Spleen (tissue), 7 donors: ENCODE data around the gene NOD2.

Experiments used
- POLR2A ChIP-seq, 3 donors: fragments of 450-650 bp; IDR thresholded peaks; one replicate each; pipeline ENCODE4 v1.5.1; 2017; ENCODE audit warnings: antibody characterized with exemption in 3 of 3, mild to moderate bottlenecking in 1 of 3
- POLR2AphosphoS5 ChIP-seq, 3 donors: sonication (generic); formaldehyde crosslinking; IDR thresholded peaks; one replicate each; pipeline ENCODE4 v1.5.1; 2017; ENCODE audit warnings: antibody characterized with exemption in 3 of 3
- TF ChIP-seq, protein P1 (sequence below), 11 experiments: fragments of 200-600 bp in 7 of 11; fragments of 450-650 bp in 4 of 11; sonication (generic) in 4 of 11; IDR thresholded peaks in 8 of 11; conservative IDR thresholded peaks in 3 of 11; 1 replicate in 7 of 11; 2 replicates in 4 of 11; pipeline versions ENCODE4 v1.4.0 to v1.8.0; 2016 to 2021; ENCODE audit warnings: antibody characterized with exemption in 11 of 11, inconsistent platforms in 4 of 11, mild to moderate bottlenecking in 1 of 11
- donor health status: DM: no; HTN: no; CAD: no; lungs with moderate emphysema.
- donor health status: DM: no; HTN: no; CAD: no.
- donor health status: DM: no; HTN: no; CAD: no.

DNA sequence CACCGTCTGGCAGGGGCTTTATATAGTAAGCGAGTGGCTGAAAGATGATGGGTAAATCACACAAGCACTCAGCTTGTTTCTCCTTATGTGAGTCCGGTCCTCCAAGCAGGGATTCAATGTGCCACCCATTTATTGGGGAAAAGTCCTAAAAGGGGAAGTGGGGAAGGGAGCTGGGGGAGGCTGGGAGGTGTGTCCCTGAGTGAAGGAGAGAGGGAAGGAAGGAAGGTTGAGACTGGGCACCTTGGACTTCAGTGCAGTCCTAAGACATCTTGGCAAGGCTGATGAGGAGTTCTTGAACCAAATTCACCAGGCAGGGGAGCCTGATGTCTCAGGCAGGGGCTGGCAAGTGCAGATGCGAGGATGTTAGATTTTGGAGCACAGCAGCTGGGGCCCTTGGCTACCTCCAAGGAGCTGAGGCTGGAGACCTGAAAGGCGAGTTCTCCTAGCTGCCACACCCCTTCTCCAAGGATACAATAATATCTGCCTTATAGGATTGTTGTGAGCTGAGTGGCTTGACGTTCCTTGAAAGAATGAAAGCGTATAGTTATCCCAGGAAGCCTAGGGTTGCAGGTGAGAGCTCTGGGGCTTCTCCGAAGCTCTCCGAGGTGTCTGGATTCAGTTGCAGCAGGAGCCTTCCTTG, 25.5 kb downstream of the NOD2 start:
- TF ChIP-seq, protein P1, sequence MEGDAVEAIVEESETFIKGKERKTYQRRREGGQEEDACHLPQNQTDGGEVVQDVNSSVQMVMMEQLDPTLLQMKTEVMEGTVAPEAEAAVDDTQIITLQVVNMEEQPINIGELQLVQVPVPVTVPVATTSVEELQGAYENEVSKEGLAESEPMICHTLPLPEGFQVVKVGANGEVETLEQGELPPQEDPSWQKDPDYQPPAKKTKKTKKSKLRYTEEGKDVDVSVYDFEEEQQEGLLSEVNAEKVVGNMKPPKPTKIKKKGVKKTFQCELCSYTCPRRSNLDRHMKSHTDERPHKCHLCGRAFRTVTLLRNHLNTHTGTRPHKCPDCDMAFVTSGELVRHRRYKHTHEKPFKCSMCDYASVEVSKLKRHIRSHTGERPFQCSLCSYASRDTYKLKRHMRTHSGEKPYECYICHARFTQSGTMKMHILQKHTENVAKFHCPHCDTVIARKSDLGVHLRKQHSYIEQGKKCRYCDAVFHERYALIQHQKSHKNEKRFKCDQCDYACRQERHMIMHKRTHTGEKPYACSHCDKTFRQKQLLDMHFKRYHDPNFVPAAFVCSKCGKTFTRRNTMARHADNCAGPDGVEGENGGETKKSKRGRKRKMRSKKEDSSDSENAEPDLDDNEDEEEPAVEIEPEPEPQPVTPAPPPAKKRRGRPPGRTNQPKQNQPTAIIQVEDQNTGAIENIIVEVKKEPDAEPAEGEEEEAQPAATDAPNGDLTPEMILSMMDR (IDR thresholded peaks at IDR 0.05 in 8 of 11, conservative IDR thresholded peaks at IDR 0.05 in 3 of 11) = no peak
- TF ChIP-seq POLR2AphosphoS5 (IDR thresholded peaks at IDR 0.05) (no peak), POLR2A (IDR thresholded peaks at IDR 0.05) (no peak)
